RWPE2 (cell line): ENCODE measurements around the gene APOL1.
A peak's percentile ranks its signal among the peaks of the same experiment; 100 is the strongest.

Experiments
- ATAC-seq: fragments of 200-7000 bp; cut with Tn5 transposase; 3 replicates; pipeline ENCODE4 v1.9.1; 2021; ENCODE audit warnings: low read depth
- DNase-seq: peaks from one replicate; pipeline ENCODE4 v3.0.0-alpha.2; 2020; ENCODE audit warnings: low spot score
- H3K27ac ChIP-seq: fragments of 450-650 bp; 2 replicates; pipeline ENCODE4 v1.5.1; 2017; ENCODE audit warnings: mild to moderate bottlenecking; ENCODE audit not compliant: poor library complexity, severe bottlenecking
- H3K27me3 ChIP-seq: fragments of 250-450 bp; sonication (Bioruptor Pico); 2 replicates; pipeline ENCODE4 v1.5.1; 2021; ENCODE audit warnings: mild to moderate bottlenecking, moderate library complexity; ENCODE audit not compliant: insufficient read depth, poor library complexity, severe bottlenecking
- H3K36me3 ChIP-seq: fragments of 250-450 bp; sonication (Bioruptor Pico); 2 replicates; pipeline ENCODE4 v1.5.1; 2020; ENCODE audit warnings: low read depth, mild to moderate bottlenecking, moderate library complexity
- H3K4me1 ChIP-seq: fragments of 250-450 bp; sonication (Bioruptor Pico); 2 replicates; pipeline ENCODE4 v1.5.1; 2021; ENCODE audit warnings: mild to moderate bottlenecking, moderate library complexity; ENCODE audit not compliant: insufficient read depth, poor library complexity, severe bottlenecking
- H3K4me3 ChIP-seq: fragments of 250-450 bp; sonication (Bioruptor Pico); 2 replicates; pipeline ENCODE4 v1.5.1; 2021; ENCODE audit warnings: mild to moderate bottlenecking, moderate library complexity; ENCODE audit not compliant: severe bottlenecking
- H3K9me3 ChIP-seq: fragments of 250-450 bp; sonication (Bioruptor Pico); 2 replicates; pipeline ENCODE4 v1.5.1; 2021; ENCODE audit warnings: mild to moderate bottlenecking, moderate library complexity; ENCODE audit not compliant: severe bottlenecking
- CTCF ChIP-seq: fragments of 450-650 bp; IDR thresholded peaks from one replicate; pipeline ENCODE4 v1.5.1; 2017; ENCODE audit warnings: mild to moderate bottlenecking, moderate library complexity; ENCODE audit not compliant: poor library complexity, severe bottlenecking

APOL1 gene

GRCh38 chr22:36220451-36220921 lies 32.4 kb upstream of the APOL1 start:
- peak; percentile 63 for ATAC-seq

GRCh38 chr22:36221799-36222751 lies 30.9 kb upstream of the APOL1 start:
- Histone ChIP-seq H3K4me1 (no peaks in the 10 kb centered on the region), H3K4me3 (no peak overlapping the region), H3K27me3 (peaks cover 3% of the 10 kb centered on the region), H3K27ac (no peak overlapping the region), H3K36me3 (no peaks in the 10 kb centered on the region), H3K9me3 (no peaks in the 10 kb centered on the region)
- ATAC-seq, result peak; percentile 68
- peak; percentile 81 for TF ChIP-seq CTCF
- no peak for DNase-seq

More at GRCh38 chr22:36220451-36220921, 32.4 kb upstream of the APOL1 start:
- Histone ChIP-seq H3K4me1 (no peaks in the 10 kb centered on the region), H3K27ac (no peak overlapping the region), H3K4me3 (no peak overlapping the region), H3K36me3 (no peaks in the 10 kb centered on the region), H3K27me3 (peaks cover 3% of the 10 kb centered on the region), H3K9me3 (no peaks in the 10 kb centered on the region)
- TF ChIP-seq CTCF, result no peak
- DNase-seq, result no peak

GRCh38 chr22:36222887-36223450 lies 30.0 kb upstream of the APOL1 start:
- no peaks in the 10 kb centered on the region; the same call in 1 of the 2 replicates for H3K36me3 ChIP-seq
- DNase-seq, result no peak
- TF ChIP-seq CTCF, result no peak
- H3K9me3 ChIP-seq, result no peaks in the 10 kb centered on the region
- H3K4me3 ChIP-seq, result no peak overlapping the region
- peaks cover 3% of the 10 kb centered on the region for H3K27me3 ChIP-seq
- ATAC-seq, result no peak
- H3K27ac ChIP-seq, result no peak overlapping the region
- H3K4me1 ChIP-seq, result no peaks in the 10 kb centered on the region

GRCh38 chr22:36223504-36223903 lies 29.4 kb upstream of the APOL1 start:
- Histone ChIP-seq H3K27ac (no peak overlapping the region), H3K36me3 (no peaks in the 10 kb centered on the region; the same call in 1 of the 2 replicates), H3K4me1 (no peaks in the 10 kb centered on the region), H3K27me3 (no peaks in the 10 kb centered on the region), H3K4me3 (no peak overlapping the region), H3K9me3 (no peaks in the 10 kb centered on the region)
- no peak for DNase-seq
- ATAC-seq, result no peak
- no peak for TF ChIP-seq CTCF
